Ovary (tissue), 3 donors: ENCODE results near the gene ZNF92.

Source experiments
- EP300 ChIP-seq: sonication (generic); formaldehyde crosslinking; IDR thresholded peaks from one replicate; pipeline ENCODE4 v1.6.1; 2017; ENCODE audit warnings: antibody characterized with exemption
- POLR2A ChIP-seq: fragments of 450-650 bp; IDR thresholded peaks from one replicate; pipeline ENCODE4 v1.6.1; 2017; ENCODE audit warnings: antibody characterized with exemption, mild to moderate bottlenecking, moderate library complexity
- TF ChIP-seq, protein P1 (sequence below), 3 donors: fragments of 450-650 bp in 2 of 3; fragments of 200-600 bp in 1 of 3; IDR thresholded peaks; one replicate each; pipeline versions ENCODE4 v1.5.1 to v1.8.0; 2016 to 2022; ENCODE audit warnings: antibody characterized with exemption in 3 of 3, mild to moderate bottlenecking in 1 of 3
- donor health status: DM: no; HTN: no; CAD: no.

DNA sequence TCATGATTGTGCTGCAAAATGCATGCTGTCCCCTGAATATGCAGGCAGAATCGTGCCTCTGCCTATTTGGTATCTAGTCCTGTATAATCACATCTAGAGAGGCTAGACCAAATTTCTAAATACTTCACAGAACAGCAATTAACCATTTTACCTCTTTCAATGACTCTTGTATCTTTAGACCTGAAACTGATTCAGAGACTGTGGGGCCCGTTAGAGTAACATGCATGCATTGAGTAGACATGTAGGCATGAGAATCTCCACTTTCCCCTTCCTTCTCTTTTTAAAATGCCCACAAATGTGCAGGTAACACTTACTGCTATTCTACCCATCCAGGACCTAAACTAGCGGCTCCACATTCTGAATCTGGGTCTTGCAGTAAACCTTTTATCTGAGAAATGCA is 8.8 kb downstream of the ZNF92 start:
- TF ChIP-seq, protein P1, sequence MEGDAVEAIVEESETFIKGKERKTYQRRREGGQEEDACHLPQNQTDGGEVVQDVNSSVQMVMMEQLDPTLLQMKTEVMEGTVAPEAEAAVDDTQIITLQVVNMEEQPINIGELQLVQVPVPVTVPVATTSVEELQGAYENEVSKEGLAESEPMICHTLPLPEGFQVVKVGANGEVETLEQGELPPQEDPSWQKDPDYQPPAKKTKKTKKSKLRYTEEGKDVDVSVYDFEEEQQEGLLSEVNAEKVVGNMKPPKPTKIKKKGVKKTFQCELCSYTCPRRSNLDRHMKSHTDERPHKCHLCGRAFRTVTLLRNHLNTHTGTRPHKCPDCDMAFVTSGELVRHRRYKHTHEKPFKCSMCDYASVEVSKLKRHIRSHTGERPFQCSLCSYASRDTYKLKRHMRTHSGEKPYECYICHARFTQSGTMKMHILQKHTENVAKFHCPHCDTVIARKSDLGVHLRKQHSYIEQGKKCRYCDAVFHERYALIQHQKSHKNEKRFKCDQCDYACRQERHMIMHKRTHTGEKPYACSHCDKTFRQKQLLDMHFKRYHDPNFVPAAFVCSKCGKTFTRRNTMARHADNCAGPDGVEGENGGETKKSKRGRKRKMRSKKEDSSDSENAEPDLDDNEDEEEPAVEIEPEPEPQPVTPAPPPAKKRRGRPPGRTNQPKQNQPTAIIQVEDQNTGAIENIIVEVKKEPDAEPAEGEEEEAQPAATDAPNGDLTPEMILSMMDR (IDR thresholded peaks at IDR 0.05), result no peak
- TF ChIP-seq POLR2A (no peak), EP300 (no peak)
